OCI-M2 (cell line): ENCODE data around the gene RNPC3.
"Not testable (repeated sequence)": the region's sequence is repeated elsewhere in the genome, so short reads cannot be mapped to it uniquely, and the experiment has no call there.

ENCODE experiments used
- DNase-seq: peaks from one replicate; lab custom pipeline; 2025; ENCODE audit not compliant: unreplicated experiment; lab: John Stamatoyannopoulos, UW

Gene RNPC3

GRCh38 chr1:103560427-103560826 is 34.9 kb downstream of the RNPC3 start:
- DNase-seq, result no peak

- not testable (repeated sequence) for DNase-seq
These were observed 35.6 kb downstream of the RNPC3 start for GRCh38 chr1:103561124-103561523.

- no peak for DNase-seq
These were observed 36.3 kb downstream of the RNPC3 start for GRCh38 chr1:103561643-103562395.

- DNase-seq, result no peak
These were observed 37.6 kb downstream of the RNPC3 start for GRCh38 chr1:103563056-103563455.

GRCh38 chr1:103569493-103569892 is 44.0 kb downstream of the RNPC3 start:
- DNase-seq, result no peak

- not testable (repeated sequence) for DNase-seq
These were observed 45.8 kb downstream of the RNPC3 start, which contains the start of gene AMY2B for GRCh38 chr1:103571289-103571688. Gene AMY2B (plus strand): TSS chr1:103571589. CDS start chr1:103571603, 14 bp downstream.

- no peak for DNase-seq
These were observed 50.6 kb downstream of the RNPC3 start for GRCh38 chr1:103576065-103576464.

- DNase-seq, result not testable (repeated sequence)
These were observed 51.3 kb downstream of the RNPC3 start for GRCh38 chr1:103576784-103577183.

GRCh38 chr1:103582464-103582863 is 57.0 kb downstream of the RNPC3 start:
- DNase-seq, result no peak

- no peak for DNase-seq
These were observed 58.4 kb downstream of the RNPC3 start for GRCh38 chr1:103583887-103584286.

GRCh38 chr1:103584537-103584936 is 59.0 kb downstream of the RNPC3 start:
- DNase-seq, result no peak

GRCh38 chr1:103602740-103603139 is 77.2 kb downstream of the RNPC3 start:
- not testable (repeated sequence) for DNase-seq
